Measurements from ENCODE around the gene SH2D1A.
"Not testable (repeated sequence)": the region's sequence is repeated elsewhere in the genome, so short reads cannot be mapped to it uniquely, and the experiment has no call there.

Gene SH2D1A

GRCh38 chrX:124354648-124355047, 8.3 kb downstream of the SH2D1A start:
- no peak for DNase-seq (ENCODE audit: low read depth)

- DNase-seq (ENCODE audit: low read depth) = no peak
Observed at GRCh38 chrX:124358800-124359383, 12.5 kb downstream of the SH2D1A start.

- DNase-seq (ENCODE audit: low read depth) = no peak
Observed at GRCh38 chrX:124362072-124362471, 15.7 kb downstream of the SH2D1A start.

GRCh38 chrX:124362761-124363160, 16.4 kb downstream of the SH2D1A start:
- no peak for DNase-seq (ENCODE audit: low read depth)

- no peak for DNase-seq (ENCODE audit: low read depth)
Observed at GRCh38 chrX:124369722-124370121, 23.4 kb downstream of the SH2D1A start.

- DNase-seq (ENCODE audit: low read depth) = no peak
Observed at GRCh38 chrX:124373348-124373747, 27.0 kb downstream of the SH2D1A start.

GRCh38 chrX:124378643-124379042, 32.3 kb downstream of the SH2D1A start:
- no peak for DNase-seq (ENCODE audit: low read depth)

- DNase-seq (ENCODE audit: low read depth) = no peak
Observed at GRCh38 chrX:124383354-124383753, 37.0 kb downstream of the SH2D1A start.

GRCh38 chrX:124386401-124386800, 40.0 kb downstream of the SH2D1A start:
- DNase-seq (ENCODE audit: low read depth) = no peak

GRCh38 chrX:124388562-124388961, 42.2 kb downstream of the SH2D1A start:
- peak; percentile 8 for DNase-seq (ENCODE audit: low read depth)

- DNase-seq (ENCODE audit: low read depth) = no peak
Observed at GRCh38 chrX:124392794-124393193, 46.4 kb downstream of the SH2D1A start.

GRCh38 chrX:124393238-124393637, 46.9 kb downstream of the SH2D1A start:
- DNase-seq (ENCODE audit: low read depth) = no peak

- DNase-seq (ENCODE audit: low read depth) = no peak
Observed at GRCh38 chrX:124393659-124394058, 47.3 kb downstream of the SH2D1A start.

GRCh38 chrX:124395145-124395880, 49.0 kb downstream of the SH2D1A start:
- DNase-seq (ENCODE audit: low read depth) = no peak

GRCh38 chrX:124401696-124402095, 55.3 kb downstream of the SH2D1A start:
- no peak for DNase-seq (ENCODE audit: low read depth)

- DNase-seq (ENCODE audit: low read depth) = no peak
Observed at GRCh38 chrX:124405868-124406267, 59.5 kb downstream of the SH2D1A start.

- peak; percentile 7 for DNase-seq (ENCODE audit: low read depth)
Observed at GRCh38 chrX:124406294-124407014, 60.1 kb downstream of the SH2D1A start.

- DNase-seq (ENCODE audit: low read depth) = no peak
Observed at GRCh38 chrX:124407226-124407625, 60.9 kb downstream of the SH2D1A start.

- not testable (repeated sequence) for DNase-seq (ENCODE audit: low read depth)
Observed at GRCh38 chrX:124408380-124408779, 62.0 kb downstream of the SH2D1A start.

GRCh38 chrX:124413244-124413643, 66.9 kb downstream of the SH2D1A start:
- no peak for DNase-seq (ENCODE audit: low read depth)

GRCh38 chrX:124414281-124414680, 67.9 kb downstream of the SH2D1A start:
- DNase-seq (ENCODE audit: low read depth) = no peak

GRCh38 chrX:124415115-124415800, 68.9 kb downstream of the SH2D1A start:
- no peak for DNase-seq (ENCODE audit: low read depth)
